Subcutaneous adipose tissue (tissue), 4 donors: Measurements from ENCODE around the gene PTPRCAP. TPM values are rescaled to one million over a fixed set of nuclear protein-coding genes. Genes with fewer than 3 reads are reported as not detected.

Source experiments
- CTCF ChIP-seq: fragments of 450-650 bp; IDR thresholded peaks from one replicate; pipeline ENCODE4 v1.5.1; 2016; ENCODE audit warnings: low read depth, mild to moderate bottlenecking, control low read depth, antibody characterized with exemption, moderate library complexity
- total RNA-seq, 4 donors: library from RNA; depleted of rRNA; stranded (reverse); fragments of >200 nt; gene quantifications; one replicate each; pipeline ENCODE4 v1.1.0, GENCODE V29; 2016

The PTPRCAP gene
- total RNA-seq, 4 donors from 2014 or later: 1.7 to 6.7 (median 3.5) TPM

GRCh38 chr11:67393990-67394389 lies 43.5 kb downstream of the PTPRCAP start:
- TF ChIP-seq CTCF: no peak

- TF ChIP-seq CTCF: no peak
Measured at GRCh38 chr11:67393437-67393836, 44.0 kb downstream of the PTPRCAP start.

- TF ChIP-seq CTCF: no peak
Measured at GRCh38 chr11:67392183-67392715, 45.2 kb downstream of the PTPRCAP start.

GRCh38 chr11:67391304-67392182 lies 45.9 kb downstream of the PTPRCAP start, which contains the start of gene RAD9A:
TSS of gene RAD9A (plus strand) at chr11:67391986. CDS start at chr11:67392045, 59 bp downstream.
- no peak for TF ChIP-seq CTCF

- no peak for TF ChIP-seq CTCF
Measured at GRCh38 chr11:67390947-67391303, 46.6 kb downstream of the PTPRCAP start.

GRCh38 chr11:67389477-67389876 lies 48.0 kb downstream of the PTPRCAP start:
- no peak for TF ChIP-seq CTCF

GRCh38 chr11:67387518-67387917 lies 50.0 kb downstream of the PTPRCAP start:
- TF ChIP-seq CTCF: no peak
